Colon (tissue), 2 donors: Measurements from ENCODE around the gene DCAF5.

Source experiments
- FAIRE-seq: peaks from 2 replicates; lab custom pipeline; 2012; peaks lifted over from hg19 to GRCh38; lab: Jason Lieb, UNC
- donor health status: control.
- donor health status: control.

The DCAF5 gene

DNA sequence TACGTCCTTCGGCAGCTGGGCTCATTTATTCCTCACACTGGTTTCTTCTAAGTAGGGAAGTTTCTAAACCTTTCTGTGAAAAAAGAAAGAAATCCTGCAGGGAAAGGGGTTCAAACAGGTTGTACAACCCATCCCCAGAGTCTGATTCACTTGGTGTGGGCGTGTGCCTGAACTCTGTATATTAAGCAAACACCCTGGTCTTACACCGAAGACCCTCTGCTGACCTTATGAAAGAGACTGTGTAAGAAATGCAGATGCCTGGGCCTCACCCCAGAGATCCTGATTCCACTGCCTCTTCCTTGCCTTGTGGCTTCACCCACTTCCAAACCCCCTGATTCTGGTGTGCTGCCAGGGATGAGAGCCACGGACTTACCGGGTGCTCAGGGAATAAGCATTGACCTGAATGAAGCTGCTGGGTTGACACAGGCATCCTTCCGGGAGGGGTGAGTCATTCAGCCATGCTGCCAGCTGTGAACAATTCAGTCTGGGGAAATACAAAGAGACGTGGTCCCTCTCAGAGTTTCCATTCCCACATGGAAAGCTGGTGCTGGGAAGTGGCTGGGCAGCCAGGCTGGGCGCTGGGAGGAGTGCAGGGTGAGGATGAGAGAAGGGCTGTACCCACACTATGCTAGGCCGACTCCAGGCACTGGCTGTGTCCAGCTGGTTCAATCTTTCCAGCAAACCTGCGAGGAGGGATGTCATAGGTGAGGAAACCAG lies 147.3 kb downstream of the DCAF5 start:
- no peak for FAIRE-seq

- FAIRE-seq = no peak
These were observed 148.0 kb downstream of the DCAF5 start for GRCh38 chr14:69004731-69005431.

DNA sequence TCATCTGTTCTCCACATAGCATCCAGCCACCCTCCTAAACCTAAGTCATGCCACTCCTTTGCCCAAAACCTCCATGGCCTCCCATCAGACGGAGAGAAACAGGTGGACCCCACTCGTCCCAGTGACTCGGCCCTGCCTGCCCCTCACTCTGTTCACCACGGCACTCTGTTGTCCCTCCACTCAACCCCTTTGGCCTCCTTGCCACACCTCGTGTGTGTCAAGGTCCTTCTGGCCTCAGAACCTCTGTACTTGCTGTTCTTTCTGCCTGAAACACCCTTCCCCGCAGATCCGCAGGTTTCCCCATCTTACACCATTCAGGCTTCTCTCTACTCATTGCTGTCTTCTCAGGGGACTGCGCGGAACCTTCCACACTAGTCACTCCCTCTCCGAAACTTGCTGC lies 149.3 kb downstream of the DCAF5 start:
- no peak for FAIRE-seq

- FAIRE-seq = no peak
These were observed 150.8 kb downstream of the DCAF5 start for GRCh38 chr14:69002069-69002468.

DNA sequence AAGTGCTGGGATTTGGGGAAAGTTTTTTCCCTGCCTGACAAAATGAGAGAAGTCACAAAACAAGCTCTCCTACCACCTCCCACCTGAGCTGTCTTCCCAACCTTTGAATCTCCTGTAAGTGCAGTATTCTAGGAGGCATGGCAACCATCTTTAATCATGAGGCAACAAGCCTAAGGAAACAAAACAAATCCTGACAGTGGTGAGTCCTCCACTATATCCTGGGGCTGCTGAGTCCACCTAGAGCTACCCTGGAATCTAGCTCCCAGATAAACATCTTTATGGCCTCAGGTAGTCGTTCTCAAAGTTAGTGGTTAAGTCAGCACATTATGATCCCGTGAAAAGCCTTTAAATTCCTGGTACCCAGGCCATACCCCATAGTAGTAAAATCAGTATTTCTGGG lies 151.5 kb downstream of the DCAF5 start:
- no peak for FAIRE-seq
